ENCODE measurements around the gene CACFD1.

The CACFD1 gene

GRCh38 chr9:133459476-133460404, at the start of gene CACFD1:
TSS of gene CACFD1 (plus strand) at chr9:133459978. CDS start at chr9:133460067, 89 bp downstream.
- DNase-seq: peak; percentile 97

DNA sequence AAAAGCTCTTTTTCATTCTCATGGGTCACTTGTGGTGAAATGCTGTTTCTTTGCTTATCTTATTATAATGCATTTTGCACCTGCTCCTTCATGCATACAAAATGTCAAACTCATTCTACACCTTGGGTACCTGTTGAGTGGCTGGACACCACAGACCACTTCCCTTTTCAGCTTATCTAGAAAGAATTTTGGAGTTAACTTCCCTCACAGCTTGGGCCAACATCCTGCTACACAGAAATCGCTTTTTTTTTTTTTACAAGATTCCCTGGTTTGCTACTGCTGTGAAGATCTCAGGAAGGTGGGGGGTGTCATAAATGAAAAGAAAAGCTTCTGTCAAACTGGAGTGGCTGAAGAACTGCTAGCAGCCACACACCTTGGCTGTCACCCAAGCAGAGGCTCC, 44.6 kb upstream of the CACFD1 start:
- DNase-seq: no peak

GRCh38 chr9:133417541-133418461, 42.0 kb upstream of the CACFD1 start, which contains the start of gene REXO4:
TSS of gene REXO4 (minus strand) at chr9:133418010. CDS start at chr9:133417844, 166 bp downstream.
- DNase-seq: peak; percentile 92

GRCh38 chr9:133419005-133419404, 40.8 kb upstream of the CACFD1 start:
- peak; percentile 71 for DNase-seq

DNA sequence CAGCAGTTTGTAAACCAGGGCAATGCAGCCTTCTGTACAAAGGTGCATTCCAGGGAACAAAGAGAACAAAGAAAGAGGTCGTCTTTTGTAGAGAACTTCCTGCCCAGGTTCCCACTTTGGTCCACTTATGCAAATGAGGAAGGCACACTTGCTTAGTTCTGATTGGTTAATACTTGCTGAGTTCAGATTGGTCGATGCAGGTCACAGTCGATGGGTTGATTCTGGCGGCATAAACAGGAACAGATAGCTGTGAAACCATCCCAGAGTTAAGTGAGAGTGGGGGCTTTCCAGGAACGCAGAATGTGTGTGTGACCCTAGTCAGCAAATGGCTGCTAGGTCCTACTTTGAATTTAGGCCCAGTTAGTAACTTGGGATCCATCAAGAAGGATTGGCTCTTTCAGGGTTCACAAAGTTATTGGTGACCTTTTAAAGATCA, 39.4 kb upstream of the CACFD1 start:
- DNase-seq: no peak

DNA sequence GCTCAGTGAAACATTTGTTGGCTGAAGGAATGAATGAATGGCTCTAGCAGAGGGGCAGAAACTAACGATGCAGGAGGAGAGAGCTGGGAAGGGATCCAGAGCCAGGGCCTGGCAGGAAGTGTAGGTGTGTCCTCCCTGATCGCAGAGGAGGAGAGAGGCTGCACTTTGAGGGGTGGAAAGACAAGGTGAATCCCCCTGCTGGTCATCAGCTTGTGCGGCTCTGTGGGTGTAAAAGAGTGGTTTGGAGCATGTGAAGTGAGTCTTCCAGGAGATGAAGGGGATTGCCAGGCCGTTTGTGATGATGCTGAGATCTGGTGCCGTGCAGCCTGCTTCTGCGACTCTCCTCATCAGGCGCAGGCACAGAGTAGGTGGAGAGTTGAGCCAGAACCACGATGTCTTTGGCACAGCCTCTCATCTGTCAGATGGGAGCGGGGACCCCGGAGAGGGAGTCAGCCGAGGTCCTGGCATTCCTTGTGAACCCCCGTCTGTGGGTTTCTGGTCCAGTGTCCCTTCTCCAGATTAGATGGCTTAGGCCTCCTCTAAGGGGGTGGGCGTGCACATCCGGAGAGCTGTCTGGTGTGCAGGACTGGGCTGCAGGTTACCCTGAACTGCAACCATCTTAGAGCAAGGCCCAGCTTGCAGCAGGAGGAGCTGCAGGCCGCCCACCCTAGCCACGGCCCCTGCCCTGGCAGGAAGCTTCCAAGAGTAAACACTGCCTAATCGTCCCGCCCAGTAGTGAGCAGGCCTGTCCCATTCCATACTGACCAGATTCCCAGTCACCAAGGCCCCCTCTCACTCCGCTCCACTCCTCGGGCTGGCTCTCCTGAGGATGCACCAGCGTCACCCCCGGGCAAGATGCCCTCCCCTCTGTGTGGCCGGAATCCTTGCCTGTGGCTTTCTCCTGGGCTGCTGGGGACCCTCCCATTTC, 37.9 kb upstream of the CACFD1 start, which contains the start of gene ADAMTS13:
TSS of gene ADAMTS13 (plus strand) at position 753 of the 928 bp plus-strand sequence. CDS start at position 830, 77 bp downstream.
- peak; percentile 48 for DNase-seq

GRCh38 chr9:133423216-133423615, 36.6 kb upstream of the CACFD1 start:
- no peak for DNase-seq

DNA sequence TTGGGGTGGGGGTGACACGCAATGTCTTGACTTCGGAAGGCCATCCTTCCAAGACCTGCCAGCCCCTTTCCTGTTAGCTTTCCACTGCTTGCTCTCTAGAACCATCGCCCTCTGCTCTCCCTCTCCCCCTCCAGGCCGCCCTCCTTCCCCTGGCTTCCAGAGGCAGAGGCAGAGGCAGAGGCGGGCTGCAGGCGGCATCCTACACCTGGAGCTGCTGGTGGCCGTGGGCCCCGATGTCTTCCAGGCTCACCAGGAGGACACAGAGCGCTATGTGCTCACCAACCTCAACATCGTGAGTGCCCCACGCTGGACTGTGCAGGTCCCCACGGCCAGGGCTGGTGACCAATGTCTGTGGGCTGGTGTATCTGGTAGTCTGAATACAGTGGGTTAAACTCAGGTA, 35.6 kb upstream of the CACFD1 start:
- no peak for DNase-seq

DNA sequence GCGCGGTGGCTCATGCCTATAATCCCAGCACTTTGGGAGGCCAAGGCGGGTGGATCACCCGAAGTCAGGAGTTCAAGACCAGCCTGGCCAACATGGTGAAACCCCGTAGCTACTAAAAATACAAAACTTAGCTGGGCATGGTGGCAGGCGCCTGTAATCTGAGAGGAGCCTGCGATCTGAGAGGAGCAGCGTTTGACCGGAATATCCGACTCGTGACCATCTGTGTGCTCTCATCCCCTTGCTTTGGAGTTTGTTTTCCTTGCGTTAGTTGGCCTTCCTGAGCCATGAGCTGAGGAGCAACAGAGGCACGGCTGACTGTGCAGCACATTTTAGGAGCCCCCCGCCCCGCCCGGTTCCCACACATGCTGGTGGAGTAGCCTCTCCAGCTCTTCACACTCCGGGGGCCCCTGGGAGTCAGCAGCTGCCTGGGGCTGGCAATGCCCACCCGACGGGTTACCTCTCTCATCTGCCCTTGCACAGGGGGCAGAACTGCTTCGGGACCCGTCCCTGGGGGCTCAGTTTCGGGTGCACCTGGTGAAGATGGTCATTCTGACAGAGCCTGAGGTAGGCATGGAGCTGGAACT, 34.6 kb upstream of the CACFD1 start:
- DNase-seq: no peak

DNA sequence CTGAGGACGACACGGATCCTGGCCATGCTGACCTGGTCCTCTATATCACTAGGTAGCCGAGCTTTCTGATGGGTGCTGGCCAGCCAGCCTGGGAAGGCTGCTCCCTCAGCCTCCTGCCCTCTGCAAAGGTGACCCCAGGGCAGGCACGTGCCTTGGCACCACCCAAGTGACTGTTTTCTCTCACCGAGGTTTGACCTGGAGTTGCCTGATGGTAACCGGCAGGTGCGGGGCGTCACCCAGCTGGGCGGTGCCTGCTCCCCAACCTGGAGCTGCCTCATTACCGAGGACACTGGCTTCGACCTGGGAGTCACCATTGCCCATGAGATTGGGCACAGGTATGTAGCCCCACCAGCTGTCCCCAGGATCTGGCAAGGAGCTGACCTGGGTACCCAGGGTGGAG, 33.8 kb upstream of the CACFD1 start:
- DNase-seq: no peak

GRCh38 chr9:133427658-133428348, 32.0 kb upstream of the CACFD1 start:
- no peak for DNase-seq

GRCh38 chr9:133428617-133429101, 31.1 kb upstream of the CACFD1 start:
- no peak for DNase-seq

DNA sequence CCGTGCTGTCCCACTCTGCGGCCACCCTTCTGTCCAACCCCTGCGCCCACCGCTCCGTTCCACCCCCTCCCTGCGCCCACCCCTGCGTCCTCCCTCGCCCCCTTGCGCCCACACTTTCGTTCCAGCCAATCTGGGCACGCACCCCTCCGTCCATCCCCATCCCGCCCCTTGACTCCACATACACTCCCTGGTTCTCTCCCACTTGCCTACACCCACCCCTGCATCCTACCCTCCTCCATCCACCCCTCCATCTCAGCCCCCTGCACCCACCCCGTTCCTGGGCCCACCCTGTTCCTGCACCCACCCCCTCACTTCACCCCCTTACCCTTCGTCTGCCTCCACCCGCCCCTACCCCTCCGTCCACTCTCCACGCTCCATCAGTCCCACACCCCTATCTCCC, 30.6 kb upstream of the CACFD1 start:
- no peak for DNase-seq

DNA sequence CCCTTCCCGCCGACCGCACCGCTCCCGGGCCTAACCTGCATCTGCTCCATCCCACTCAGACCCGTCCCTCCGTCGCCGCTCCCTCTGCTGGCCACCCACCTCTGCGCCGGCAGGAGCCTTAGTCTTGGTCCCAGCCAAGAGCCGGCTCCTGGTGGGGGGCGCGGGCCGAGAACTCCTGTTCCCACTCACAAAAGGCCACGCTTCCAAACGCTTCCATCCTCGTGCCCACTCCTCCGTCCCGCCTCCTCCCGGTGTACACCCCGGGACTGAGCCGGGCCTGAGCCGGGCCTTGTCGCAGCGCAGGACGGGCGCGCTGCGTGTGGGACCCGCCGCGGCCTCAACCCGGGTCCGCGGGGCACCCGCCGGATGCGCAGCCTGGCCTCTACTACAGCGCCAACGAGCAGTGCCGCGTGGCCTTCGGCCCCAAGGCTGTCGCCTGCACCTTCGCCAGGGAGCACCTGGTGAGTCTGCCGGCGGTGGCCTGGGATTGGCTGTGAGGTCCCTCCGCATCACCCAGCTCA, 30.1 kb upstream of the CACFD1 start:
- DNase-seq: peak; percentile 56

DNA sequence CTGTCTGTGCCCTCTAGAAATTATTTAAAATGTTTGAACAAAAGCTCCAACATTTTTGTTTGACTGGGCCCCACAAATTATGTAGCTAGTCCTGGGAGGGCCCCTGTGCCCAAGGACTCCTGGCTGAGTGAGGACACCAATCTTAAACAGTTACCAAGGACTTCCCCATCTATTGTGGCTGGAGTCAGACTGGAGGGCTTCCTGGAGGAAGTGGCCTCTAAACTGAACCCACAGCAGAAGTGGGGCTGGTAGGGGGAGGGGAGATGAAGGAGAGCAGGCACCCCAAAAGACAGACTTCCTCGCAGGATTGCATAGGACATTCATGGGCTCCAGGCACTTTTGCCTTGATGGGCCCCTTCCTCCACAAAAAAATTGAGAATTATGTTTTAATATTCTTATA, 29.5 kb upstream of the CACFD1 start:
- DNase-seq: no peak

DNA sequence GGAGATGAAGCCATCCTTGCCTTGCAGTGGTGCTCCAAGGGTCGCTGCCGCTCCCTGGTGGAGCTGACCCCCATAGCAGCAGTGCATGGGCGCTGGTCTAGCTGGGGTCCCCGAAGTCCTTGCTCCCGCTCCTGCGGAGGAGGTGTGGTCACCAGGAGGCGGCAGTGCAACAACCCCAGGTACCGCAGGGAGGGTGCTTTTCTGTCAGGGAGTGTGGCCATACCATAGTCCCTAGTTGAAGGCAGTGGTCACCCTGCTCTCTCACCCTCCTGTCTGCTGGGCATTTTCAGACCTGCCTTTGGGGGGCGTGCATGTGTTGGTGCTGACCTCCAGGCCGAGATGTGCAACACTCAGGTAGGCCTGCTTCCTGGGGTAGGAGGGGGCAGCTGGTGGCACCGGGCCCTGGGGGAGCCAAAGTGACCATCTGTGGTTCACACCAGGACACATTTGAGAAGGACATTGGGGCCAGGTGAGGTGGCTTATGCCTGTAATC, 26.4 kb upstream of the CACFD1 start:
- DNase-seq: no peak

DNA sequence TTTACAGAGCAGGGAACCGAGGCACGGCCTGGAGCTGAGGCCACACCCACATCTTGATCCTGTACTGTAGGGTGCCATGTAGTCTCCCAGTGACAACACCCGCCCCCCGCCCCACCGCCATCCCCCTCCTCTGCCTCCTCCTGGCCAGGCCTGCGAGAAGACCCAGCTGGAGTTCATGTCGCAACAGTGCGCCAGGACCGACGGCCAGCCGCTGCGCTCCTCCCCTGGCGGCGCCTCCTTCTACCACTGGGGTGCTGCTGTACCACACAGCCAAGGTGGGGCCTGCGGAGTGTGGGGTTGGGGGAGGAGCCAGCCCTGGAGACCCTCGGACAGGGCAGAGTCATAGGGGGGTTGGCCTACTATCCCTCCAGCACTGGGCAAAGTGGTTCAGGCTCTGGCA, 23.1 kb upstream of the CACFD1 start:
- DNase-seq: no peak

- no peak for DNase-seq
These were observed 21.8 kb upstream of the CACFD1 start for GRCh38 chr9:133437753-133438531.

DNA sequence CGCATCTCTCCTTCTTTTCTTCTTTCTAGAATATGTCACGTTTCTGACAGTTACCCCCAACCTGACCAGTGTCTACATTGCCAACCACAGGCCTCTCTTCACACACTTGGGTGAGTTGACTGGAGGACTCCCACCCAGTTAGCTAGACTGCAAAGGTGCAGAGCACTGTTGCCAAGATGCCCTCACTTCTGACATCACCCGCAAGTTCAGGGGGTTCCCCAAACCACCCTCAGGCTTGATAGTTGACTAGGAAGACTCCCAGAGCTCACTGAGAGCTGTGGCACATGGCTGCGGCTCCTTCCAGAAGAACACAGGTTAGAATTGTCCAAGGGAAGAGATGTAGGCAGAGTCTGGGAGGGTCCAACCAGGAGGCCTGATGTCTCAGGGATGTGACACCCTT, 20.4 kb upstream of the CACFD1 start:
- no peak for DNase-seq

- no peak for DNase-seq
These were observed 18.9 kb upstream of the CACFD1 start for GRCh38 chr9:133440874-133441273.

Measured in hematopoietic multipotent progenitor cell treated with erythropoietin and hydrocortisone succinate and interleukin-3 and kit ligand, for 6 days (in vitro differentiated cells).